ENCODE results near the gene LPP.

LPP gene

GRCh38 chr3:188689101-188689574, 535.2 kb downstream of the LPP start:
- TF ChIP-seq POLR2AphosphoS5 (IDR thresholded peaks at IDR 0.05; ENCODE audit: low read depth, low read length) (no peak), FOXP2 (optimal IDR thresholded peaks at IDR 0.05; ENCODE audit: borderline replicate concordance, extremely low read depth, extremely low read length, insufficient read depth) (no peak), TAF1 (IDR thresholded peaks at IDR 0.05; ENCODE audit: borderline replicate concordance, insufficient read depth, low read length) (no peak), REST (IDR thresholded peaks at IDR 0.05; ENCODE audit: insufficient read depth in 1 of 2, low read depth in 2 of 2, low read length in 2 of 2) (no peak), SIN3A (IDR thresholded peaks at IDR 0.05; ENCODE audit: borderline replicate concordance, insufficient read depth, low read length) (no peak)

GRCh38 chr3:188690064-188690463, 536.1 kb downstream of the LPP start:
- TF ChIP-seq POLR2AphosphoS5 (IDR thresholded peaks at IDR 0.05; ENCODE audit: low read depth, low read length), result no peak
- TF ChIP-seq SIN3A (IDR thresholded peaks at IDR 0.05; ENCODE audit: borderline replicate concordance, insufficient read depth, low read length), result no peak
- TF ChIP-seq REST (IDR thresholded peaks at IDR 0.05; ENCODE audit: insufficient read depth in 1 of 2, low read depth in 2 of 2, low read length in 2 of 2), result no peak
- no peak for TF ChIP-seq TAF1 (IDR thresholded peaks at IDR 0.05; ENCODE audit: borderline replicate concordance, insufficient read depth, low read length)
- TF ChIP-seq FOXP2 (optimal IDR thresholded peaks at IDR 0.05; ENCODE audit: borderline replicate concordance, extremely low read depth, extremely low read length, insufficient read depth), result no peak

DNA sequence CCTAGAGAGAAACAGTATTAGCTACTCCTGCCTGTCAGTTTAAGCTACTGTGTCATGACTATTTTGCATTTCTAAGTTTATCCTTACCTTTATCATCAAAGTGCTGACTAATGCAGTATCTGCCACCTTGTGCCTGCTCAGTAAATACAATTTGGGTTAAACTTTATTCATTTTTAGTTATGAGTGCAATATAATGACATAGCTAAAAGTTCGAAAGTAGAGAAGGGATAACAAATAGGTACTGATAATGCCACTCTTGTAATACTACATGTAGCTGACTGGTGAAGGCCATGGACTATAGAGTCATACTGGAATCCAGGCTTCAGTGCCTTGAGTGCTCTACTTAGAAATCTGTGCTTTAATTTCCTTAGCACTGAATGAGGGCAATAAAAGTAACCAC, 537.0 kb downstream of the LPP start:
- TF ChIP-seq POLR2AphosphoS5 (IDR thresholded peaks at IDR 0.05; ENCODE audit: low read depth, low read length) (no peak), TAF1 (IDR thresholded peaks at IDR 0.05; ENCODE audit: borderline replicate concordance, insufficient read depth, low read length) (no peak), SIN3A (IDR thresholded peaks at IDR 0.05; ENCODE audit: borderline replicate concordance, insufficient read depth, low read length) (no peak), REST (IDR thresholded peaks at IDR 0.05; ENCODE audit: insufficient read depth in 1 of 2, low read depth in 2 of 2, low read length in 2 of 2) (no peak), FOXP2 (optimal IDR thresholded peaks at IDR 0.05; ENCODE audit: borderline replicate concordance, extremely low read depth, extremely low read length, insufficient read depth) (no peak)

DNA sequence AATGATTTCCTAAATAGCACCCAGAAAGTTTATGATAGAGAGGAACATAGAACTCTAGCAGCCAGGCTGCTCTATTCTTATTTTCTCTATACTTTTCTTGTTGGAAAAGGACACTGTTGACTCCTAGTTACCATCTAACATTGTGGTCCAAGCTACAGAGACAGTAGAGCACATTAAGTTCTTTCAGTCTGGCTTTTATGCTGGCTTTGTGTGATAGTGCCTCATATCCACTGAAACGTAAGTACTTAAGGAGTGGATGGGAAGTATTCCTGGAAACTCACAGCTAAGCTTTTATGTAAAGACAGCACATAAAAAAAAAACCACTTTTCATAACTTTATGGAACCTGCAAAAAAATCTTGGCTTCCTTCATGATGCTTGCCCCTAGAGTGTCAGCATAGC, 537.7 kb downstream of the LPP start:
- no peak for TF ChIP-seq SIN3A (IDR thresholded peaks at IDR 0.05; ENCODE audit: borderline replicate concordance, insufficient read depth, low read length)
- no peak for TF ChIP-seq REST (IDR thresholded peaks at IDR 0.05; ENCODE audit: insufficient read depth in 1 of 2, low read depth in 2 of 2, low read length in 2 of 2)
- TF ChIP-seq FOXP2 (optimal IDR thresholded peaks at IDR 0.05; ENCODE audit: borderline replicate concordance, extremely low read depth, extremely low read length, insufficient read depth), result no peak
- TF ChIP-seq POLR2AphosphoS5 (IDR thresholded peaks at IDR 0.05; ENCODE audit: low read depth, low read length), result no peak
- no peak for TF ChIP-seq TAF1 (IDR thresholded peaks at IDR 0.05; ENCODE audit: borderline replicate concordance, insufficient read depth, low read length)

- TF ChIP-seq REST (IDR thresholded peaks at IDR 0.05; ENCODE audit: insufficient read depth in 1 of 2, low read depth in 2 of 2, low read length in 2 of 2) (no peak), POLR2AphosphoS5 (IDR thresholded peaks at IDR 0.05; ENCODE audit: low read depth, low read length) (no peak), TAF1 (IDR thresholded peaks at IDR 0.05; ENCODE audit: borderline replicate concordance, insufficient read depth, low read length) (no peak), FOXP2 (optimal IDR thresholded peaks at IDR 0.05; ENCODE audit: borderline replicate concordance, extremely low read depth, extremely low read length, insufficient read depth) (no peak), SIN3A (IDR thresholded peaks at IDR 0.05; ENCODE audit: borderline replicate concordance, insufficient read depth, low read length) (no peak)
Observed at GRCh38 chr3:188692700-188693099, 538.7 kb downstream of the LPP start.
